GM21576 (cell line): Measurements from ENCODE around the gene THSD4.

Source experiments
- ATAC-seq: cut with Tn5 transposase; IDR thresholded peaks from one replicate; pipeline ENCODE4 v1.9.1; 2021; ENCODE audit warnings: mild to moderate bottlenecking, moderate library complexity; ENCODE audit not compliant: unreplicated experiment

Gene THSD4

DNA sequence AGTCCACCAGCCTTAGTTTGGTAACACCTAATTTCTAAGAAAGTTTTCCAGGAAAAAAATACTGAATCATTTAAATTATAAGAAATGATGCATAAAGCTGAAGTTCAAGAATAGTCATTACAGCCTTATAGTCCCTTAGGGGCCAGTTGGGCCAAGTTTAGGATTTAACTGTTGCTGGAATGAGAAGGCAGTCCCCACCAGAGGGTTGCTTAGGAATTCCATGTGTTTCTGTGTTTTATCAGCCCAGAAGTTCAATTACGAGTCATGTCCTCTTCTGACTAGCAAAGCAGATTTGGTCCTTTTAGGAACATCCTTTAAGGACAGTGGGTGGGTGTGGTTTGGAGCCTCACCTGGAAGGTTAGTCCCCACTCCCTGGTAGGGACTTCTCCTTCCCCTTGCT, 638.1 kb downstream of the THSD4 start:
- no peak for ATAC-seq

DNA sequence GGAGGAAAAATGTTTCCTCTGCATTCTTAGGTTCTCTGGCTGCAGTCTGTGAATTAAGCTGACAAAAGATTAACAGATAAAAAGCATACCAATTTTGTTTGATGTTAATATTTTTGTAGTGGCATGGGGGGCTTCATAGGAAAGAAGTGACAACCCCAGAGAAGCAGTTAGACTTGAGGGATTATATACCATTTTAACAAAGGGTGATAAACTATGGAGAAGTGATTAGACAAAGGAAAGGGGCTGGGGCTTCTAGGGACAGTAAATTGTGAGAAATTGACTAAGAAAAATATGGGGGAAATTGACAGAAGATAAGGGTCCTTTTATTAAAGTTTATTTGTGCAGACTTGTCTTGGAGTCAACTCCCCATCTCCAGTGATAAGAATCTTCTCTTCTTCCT, 639.4 kb downstream of the THSD4 start:
- ATAC-seq, result no peak

GRCh38 chr15:71755092-71755970, 640.1 kb downstream of the THSD4 start:
- no peak for ATAC-seq

GRCh38 chr15:71756599-71757352, 641.5 kb downstream of the THSD4 start:
- no peak for ATAC-seq

DNA sequence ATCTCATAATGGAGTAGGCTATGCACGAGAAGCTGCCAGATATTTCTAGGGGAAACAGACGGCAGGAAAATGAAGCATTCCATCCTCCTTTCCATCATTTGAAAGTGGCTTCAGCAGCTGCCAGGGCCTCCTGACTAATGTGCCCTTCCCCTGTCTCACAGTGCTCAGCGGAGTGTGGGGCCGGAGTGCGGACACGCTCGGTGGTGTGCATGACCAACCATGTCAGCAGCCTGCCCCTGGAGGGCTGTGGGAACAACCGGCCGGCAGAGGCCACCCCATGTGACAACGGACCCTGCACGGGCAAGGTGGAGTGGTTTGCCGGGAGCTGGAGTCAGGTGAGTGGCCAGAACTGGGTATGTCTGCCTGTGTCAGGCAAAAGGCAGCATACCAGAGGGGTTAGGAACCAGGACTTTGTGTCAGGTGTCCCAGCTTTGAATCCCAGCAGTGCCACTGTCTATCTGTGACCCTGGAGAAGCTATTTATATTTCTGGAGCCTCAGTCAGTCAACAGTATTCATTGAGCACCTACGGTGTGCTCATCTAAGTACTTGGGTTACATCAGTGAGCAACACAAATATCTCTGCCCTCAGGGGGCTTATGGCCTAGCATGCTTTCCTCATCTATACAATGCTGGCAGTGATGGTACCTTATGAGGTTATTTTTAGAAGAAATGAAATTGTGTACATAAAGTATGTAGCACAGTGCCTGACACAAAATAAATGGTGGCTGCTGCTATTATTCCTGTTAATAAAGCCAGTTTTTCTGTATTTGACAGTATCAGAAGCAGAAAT, 642.7 kb downstream of the THSD4 start:
- no peak for ATAC-seq

- ATAC-seq, result no peak
Measured at GRCh38 chr15:71758711-71759110, 643.4 kb downstream of the THSD4 start.

GRCh38 chr15:71760852-71761251, 645.6 kb downstream of the THSD4 start:
- no peak for ATAC-seq

DNA sequence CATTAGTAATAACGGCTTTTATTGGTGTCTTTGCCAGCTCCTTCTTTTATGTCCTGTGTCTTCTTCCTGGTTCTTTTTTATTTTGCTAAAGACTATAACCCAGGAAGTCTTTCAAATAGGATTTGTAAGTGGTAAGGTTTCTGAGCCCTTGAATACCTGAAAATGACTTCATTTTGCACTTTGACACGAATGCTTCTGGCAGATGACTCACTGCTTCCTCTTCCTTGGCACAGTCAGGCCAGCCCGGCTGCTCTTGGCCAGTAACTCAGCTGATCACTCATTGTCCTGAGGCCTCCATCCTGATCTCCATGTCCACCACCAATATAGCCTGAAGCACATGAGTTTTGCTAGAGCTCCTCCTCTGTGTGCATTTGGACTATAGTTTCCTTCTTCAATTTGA, 646.4 kb downstream of the THSD4 start:
- no peak for ATAC-seq

DNA sequence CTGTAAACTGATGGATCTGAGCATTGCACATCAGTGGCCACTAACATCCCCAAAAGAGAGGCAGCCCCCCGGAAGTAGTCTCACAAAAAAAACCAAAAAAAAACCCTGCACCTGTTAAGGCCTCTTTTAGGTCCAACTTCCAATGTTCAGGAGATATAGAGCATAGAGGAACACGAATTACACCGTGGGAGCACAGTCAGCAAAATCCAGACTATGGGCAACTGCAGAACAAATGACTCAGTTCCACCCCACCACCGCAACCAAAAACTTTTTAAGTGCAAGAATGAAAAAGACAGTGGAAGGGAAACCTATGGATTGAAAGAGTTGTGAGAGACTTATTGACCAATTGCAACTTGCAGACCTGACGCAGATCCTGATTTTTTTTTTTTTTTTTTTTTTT, 652.9 kb downstream of the THSD4 start:
- ATAC-seq, result no peak

GRCh38 chr15:71773206-71773859, 658.1 kb downstream of the THSD4 start:
- no peak for ATAC-seq

DNA sequence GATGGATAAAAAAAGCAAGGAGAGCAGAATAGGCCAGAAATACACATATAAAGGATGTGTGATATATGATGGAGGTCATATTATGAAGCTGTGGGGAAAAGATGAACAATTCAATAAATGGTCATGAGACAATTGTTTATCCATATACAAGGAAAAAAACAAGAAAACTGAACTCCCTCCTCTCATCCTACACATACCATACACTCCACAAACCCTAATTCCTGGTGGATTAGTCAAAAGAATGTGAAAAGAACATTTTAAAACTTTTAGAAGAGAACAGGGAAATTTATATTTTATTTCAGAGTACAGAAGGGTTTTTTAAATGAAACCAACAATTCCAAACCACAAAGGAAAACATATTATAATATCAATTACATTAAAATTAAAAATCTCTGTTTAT, 660.6 kb downstream of the THSD4 start:
- ATAC-seq, result no peak

DNA sequence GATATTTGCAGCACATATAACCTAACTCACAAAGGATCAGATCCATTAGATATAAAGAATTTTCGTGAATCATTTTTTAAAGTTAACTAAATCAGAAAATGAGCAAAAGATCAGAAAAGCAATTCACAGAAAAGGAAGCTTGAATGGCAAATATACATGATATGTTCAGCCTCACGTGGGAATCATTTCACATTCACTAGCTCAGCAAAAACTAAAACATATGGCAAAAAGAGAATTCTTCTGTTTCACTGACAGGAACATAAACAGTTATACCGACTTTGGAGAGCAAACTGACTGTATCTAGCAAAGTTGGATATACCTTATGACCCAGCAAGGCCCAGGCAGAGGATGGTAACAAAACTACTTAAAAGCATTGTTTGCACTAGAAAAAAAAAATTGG, 661.0 kb downstream of the THSD4 start:
- ATAC-seq, result no peak

- no peak for ATAC-seq
Measured at GRCh38 chr15:71777216-71777943, 662.1 kb downstream of the THSD4 start.

- no peak for ATAC-seq
Measured at GRCh38 chr15:71779073-71779797, 664.0 kb downstream of the THSD4 start.

- ATAC-seq, result peak; percentile 44
Measured at GRCh38 chr15:71780115-71780976, 665.1 kb downstream of the THSD4 start.

GRCh38 chr15:71781179-71781964, 666.1 kb downstream of the THSD4 start:
- ATAC-seq, result peak; percentile 52

GRCh38 chr15:71781965-71782265, 666.6 kb downstream of the THSD4 start:
- no peak for ATAC-seq
